Measurements from ENCODE around the gene BEST4. TPM values are rescaled to one million over a fixed set of nuclear protein-coding genes. Genes with fewer than 3 reads are reported as not detected.

BEST4 gene
- total and polyA plus RNA-seq, 2 of the 8 experiments (the other 6 are each of a cell fraction or from before 2014, with no cell fraction given) = 0.76 to 1.4 TPM

GRCh38 chr1:44785501-44786137, 2.4 kb downstream of the BEST4 start:
- H3K27ac ChIP-seq (ENCODE audit: low read depth, low read length) = no peak overlapping the region
- WGBS, 2 experiments (ENCODE audit: extremely low coverage in 1 of 2, insufficient coverage in 1 of 2, insufficient read length in 1 of 2, insufficient replicate concordance in 2 of 2, low coverage in 1 of 2, low lambda C conversion rate in 2 of 2, missing lambda C conversion rate in 1 of 2) = 32% methylated on average over 11 of the region's 11 CpGs; no CpG with 5 or more reads in 1 of the 2 experiments
- TF ChIP-seq SUZ12 (IDR thresholded peaks at IDR 0.05; ENCODE audit: low read length) = no peak

More at GRCh38 chr1:44785501-44786137, 2.4 kb downstream of the BEST4 start:
- Histone ChIP-seq H2BK120ac (replicated peaks; ENCODE audit: low read depth, low read length) (no peak overlapping the region), H3K4me1 (replicated peaks in 1 of 4; ENCODE audit: control insufficient read depth in 3 of 4, insufficient read depth in 4 of 4, low read length in 3 of 4) (peaks cover 4 to 18% (median 14%) of the 10 kb centered on the region in 4 experiments), H2BK12ac (ENCODE audit: low read depth, low read length) (peak overlapping the region; percentile 77), H2AFZ (ENCODE audit: low read length) (no peak overlapping the region), H3K56ac (replicated peaks; ENCODE audit: insufficient read length, low read depth, low read length) (no peak overlapping the region), H3K79me1 (ENCODE audit: low read depth, low read length) (0 out of 2 replicates have a peak, but pooled peaks cover 2% of the 10 kb centered on the region), H2AK5ac (ENCODE audit: low read depth, low read length) (peak overlapping the region; percentile 91; the same call in 1 of the 2 replicates), H4K20me1 (replicated peaks in 1 of 2; ENCODE audit: control insufficient read depth in 1 of 2, insufficient read depth in 2 of 2, low read length in 2 of 2) (no peaks in the 10 kb centered on the region), H3K4me3 (ENCODE audit: extremely low read depth in 1 of 4, insufficient read depth in 2 of 4, low read depth in 3 of 4, low read length in 4 of 4) (peak overlapping the region in 2 of 4 experiments; percentile 55 to 58; a peak in 3 of 8 replicates), H3K9ac (replicated peaks in 1 of 4; ENCODE audit: extremely low read depth in 1 of 4, low read depth in 3 of 4, low read length in 3 of 4) (no peak overlapping the region; a peak in 1 of 7 replicates), H4K91ac (replicated peaks; ENCODE audit: insufficient read length, low read length) (no peak overlapping the region), H3K9me3 (ENCODE audit: insufficient read depth in 2 of 2, low read depth in 1 of 2, low read length in 1 of 2) (no peaks in the 10 kb centered on the region), H3K23me2 (ENCODE audit: low read depth, low read length) (peaks cover 6% of the 10 kb centered on the region; the same call in 1 of the 2 replicates), H3K79me2 (ENCODE audit: control insufficient read depth in 1 of 2, insufficient read depth in 2 of 2, low read length in 2 of 2) (no peaks in the 10 kb centered on the region), H3K18ac (ENCODE audit: extremely low read depth, low read length) (peak overlapping the region; percentile 5; the same call in 1 of the 2 replicates), H2BK15ac (ENCODE audit: low read length) (peak overlapping the region; percentile 84), H4K8ac (ENCODE audit: extremely low read depth, insufficient read depth, low read length) (peak overlapping the region; percentile 81; the same call in 1 of the 2 replicates), H3K4ac (replicated peaks; ENCODE audit: insufficient read length, low read depth, low read length) (no peak overlapping the region), H3K27me3 (replicated peaks in 1 of 4; ENCODE audit: control insufficient read depth in 3 of 4, extremely low read depth in 1 of 4, insufficient read depth in 3 of 4, low read length in 3 of 4) (peaks cover 0 to 7% (median 2%) of the 10 kb centered on the region in 4 experiments; a peak in 3 of 7 replicates), H2BK5ac (ENCODE audit: low read depth, low read length) (no peak overlapping the region), H4K5ac (ENCODE audit: insufficient read length, low read depth, low read length) (no peak overlapping the region), H3K14ac (ENCODE audit: insufficient read length) (no peak overlapping the region), H2BK20ac (ENCODE audit: low read length) (peak overlapping the region; percentile 52; the same call in 1 of the 2 replicates), H3K23ac (ENCODE audit: insufficient read length) (no peak overlapping the region), H3K4me2 (ENCODE audit: insufficient read depth in 1 of 2, low read depth in 2 of 2, low read length in 2 of 2) (peak overlapping the region; percentile 64 to 74), H3K36me3 (ENCODE audit: control insufficient read depth in 2 of 4, insufficient read depth in 4 of 4, low read length in 3 of 4) (peaks cover 0 to 7% (median 0%) of the 10 kb centered on the region in 4 experiments; a peak in 2 of 8 replicates)
- CTCF ChIA-PET (ENCODE audit: partially characterized antibody) = interaction anchor here (0.5 to 10.4 kb wide), 22 partner anchors 8 to 645 kb away, joined by 3 to 67 read pairs (median 4); partner anchors contain the start of genes BTBD19, PLK3, RNU5D-1 and RPS8
- FAIRE-seq (no peak), DNase-seq (ENCODE audit: low read depth in 1 of 2, low spot score in 2 of 2) (no peak)
- POLR2A ChIA-PET (ENCODE audit: partially characterized antibody) = interaction anchor here (0.6 to 23.6 kb wide), 11 partner anchors 8 to 59 kb away, joined by 3 to 428 read pairs (median 8); partner anchors contain the start of genes BTBD19, DYNLT4, PLK3 and RNU5D-1
